SK-N-MC (cell line): Measurements from ENCODE around the gene NLGN3.
"Not testable (repeated sequence)": the region's sequence is repeated elsewhere in the genome, so short reads cannot be mapped to it uniquely, and the experiment has no call there.

ENCODE experiments used
- EZH2 ChIP-seq: fragments of 200-600 bp; sonication (generic); IDR thresholded peaks from one replicate; pipeline ENCODE4 v1.6.1; 2017; ENCODE audit warnings: antibody characterized with exemption
- POLR2AphosphoS5 ChIP-seq: IDR thresholded peaks from 2 replicates; pipeline ENCODE4 v1.6.1; 2012; ENCODE audit warnings: mild to moderate bottlenecking, low read depth, low read length, borderline replicate concordance

DNA sequence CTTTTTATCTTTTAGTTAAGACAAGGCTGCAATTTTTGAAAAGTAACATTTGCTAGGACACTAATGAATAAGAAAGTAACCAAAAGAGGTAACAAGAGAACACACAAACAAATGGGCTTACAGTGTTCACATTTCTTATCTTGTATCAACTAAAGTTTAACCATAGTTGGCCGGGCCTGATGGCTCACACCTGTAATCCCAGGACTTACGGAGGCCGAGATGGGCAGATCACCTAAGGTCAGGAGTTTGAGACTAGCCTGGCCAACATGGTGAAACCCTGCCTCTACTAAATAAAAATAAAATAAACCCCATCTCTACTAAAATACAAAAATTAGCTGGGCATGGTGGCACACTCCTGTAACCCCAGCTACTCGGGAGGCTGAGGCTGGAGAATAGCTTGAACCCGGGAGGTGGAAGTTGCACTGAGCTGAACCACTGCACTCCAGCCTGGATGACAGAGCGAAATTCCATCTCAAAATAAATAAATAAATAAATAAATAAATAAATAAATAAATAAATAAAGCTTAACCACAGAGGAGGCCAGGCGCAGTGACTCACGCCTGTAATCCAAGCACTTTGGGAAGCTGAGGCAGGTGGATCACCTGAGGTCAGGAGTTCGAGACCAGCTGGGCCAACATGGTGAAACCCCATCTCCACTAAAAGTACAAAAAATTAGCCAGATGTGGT is 36.1 kb downstream of the NLGN3 start:
- not testable (repeated sequence) for TF ChIP-seq EZH2, POLR2AphosphoS5
